Measurements from ENCODE around the gene TIMP2. TPM values are rescaled to one million over a fixed set of nuclear protein-coding genes. Genes with fewer than 3 reads are reported as not detected.

The TIMP2 gene
- total and polyA plus RNA-seq, 2 of the 13 experiments (the other 11 are each of a cell fraction or from before 2014, with no cell fraction given): 3.8 to 8.5 TPM

DNA sequence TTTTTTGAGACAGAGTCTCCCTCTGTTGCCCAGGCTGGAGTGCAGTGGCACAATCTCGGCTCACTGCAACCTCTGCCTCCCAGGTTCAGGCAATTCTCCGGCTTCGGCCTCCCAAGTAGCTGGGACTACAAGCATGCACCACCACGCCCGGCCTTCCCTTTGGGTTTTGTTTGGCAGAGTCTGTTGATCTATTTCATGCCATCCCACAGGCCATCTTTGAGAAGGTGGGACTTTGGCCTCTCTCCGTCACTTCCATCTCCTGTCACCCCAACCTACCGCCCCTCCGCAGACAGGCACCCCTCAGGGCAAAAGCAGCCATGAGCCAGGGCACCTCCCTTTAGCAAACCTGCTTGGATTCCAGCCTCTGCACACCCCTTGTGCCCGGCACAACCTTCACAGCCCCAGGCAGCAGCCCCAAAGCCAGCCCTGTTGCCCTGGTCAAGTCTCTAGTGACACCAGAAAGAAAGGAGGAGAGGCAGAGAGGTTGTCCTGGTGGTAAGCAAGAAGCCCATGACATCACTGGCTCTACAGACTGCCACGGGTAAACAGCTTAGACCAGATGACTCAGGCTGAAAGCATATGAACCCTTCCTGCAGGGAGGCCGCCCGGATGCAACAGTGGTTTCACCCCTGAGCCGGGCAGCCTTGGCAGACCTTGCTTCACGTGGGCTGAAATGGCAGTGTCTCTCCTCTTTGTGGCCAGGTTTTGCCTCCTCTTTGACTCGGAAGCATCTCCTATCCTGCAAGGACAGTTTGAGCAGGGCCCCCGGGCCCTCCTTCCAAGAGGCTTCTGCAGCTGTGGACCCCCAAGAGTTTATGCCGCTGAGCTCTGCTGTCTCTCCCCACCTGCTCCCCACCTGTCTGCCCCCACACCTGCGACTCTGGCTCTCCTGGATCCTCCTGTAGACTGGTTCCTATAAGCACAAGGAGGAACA is 8.1 kb upstream of the TIMP2 start (continued):
- TF ChIP-seq, protein P1, sequence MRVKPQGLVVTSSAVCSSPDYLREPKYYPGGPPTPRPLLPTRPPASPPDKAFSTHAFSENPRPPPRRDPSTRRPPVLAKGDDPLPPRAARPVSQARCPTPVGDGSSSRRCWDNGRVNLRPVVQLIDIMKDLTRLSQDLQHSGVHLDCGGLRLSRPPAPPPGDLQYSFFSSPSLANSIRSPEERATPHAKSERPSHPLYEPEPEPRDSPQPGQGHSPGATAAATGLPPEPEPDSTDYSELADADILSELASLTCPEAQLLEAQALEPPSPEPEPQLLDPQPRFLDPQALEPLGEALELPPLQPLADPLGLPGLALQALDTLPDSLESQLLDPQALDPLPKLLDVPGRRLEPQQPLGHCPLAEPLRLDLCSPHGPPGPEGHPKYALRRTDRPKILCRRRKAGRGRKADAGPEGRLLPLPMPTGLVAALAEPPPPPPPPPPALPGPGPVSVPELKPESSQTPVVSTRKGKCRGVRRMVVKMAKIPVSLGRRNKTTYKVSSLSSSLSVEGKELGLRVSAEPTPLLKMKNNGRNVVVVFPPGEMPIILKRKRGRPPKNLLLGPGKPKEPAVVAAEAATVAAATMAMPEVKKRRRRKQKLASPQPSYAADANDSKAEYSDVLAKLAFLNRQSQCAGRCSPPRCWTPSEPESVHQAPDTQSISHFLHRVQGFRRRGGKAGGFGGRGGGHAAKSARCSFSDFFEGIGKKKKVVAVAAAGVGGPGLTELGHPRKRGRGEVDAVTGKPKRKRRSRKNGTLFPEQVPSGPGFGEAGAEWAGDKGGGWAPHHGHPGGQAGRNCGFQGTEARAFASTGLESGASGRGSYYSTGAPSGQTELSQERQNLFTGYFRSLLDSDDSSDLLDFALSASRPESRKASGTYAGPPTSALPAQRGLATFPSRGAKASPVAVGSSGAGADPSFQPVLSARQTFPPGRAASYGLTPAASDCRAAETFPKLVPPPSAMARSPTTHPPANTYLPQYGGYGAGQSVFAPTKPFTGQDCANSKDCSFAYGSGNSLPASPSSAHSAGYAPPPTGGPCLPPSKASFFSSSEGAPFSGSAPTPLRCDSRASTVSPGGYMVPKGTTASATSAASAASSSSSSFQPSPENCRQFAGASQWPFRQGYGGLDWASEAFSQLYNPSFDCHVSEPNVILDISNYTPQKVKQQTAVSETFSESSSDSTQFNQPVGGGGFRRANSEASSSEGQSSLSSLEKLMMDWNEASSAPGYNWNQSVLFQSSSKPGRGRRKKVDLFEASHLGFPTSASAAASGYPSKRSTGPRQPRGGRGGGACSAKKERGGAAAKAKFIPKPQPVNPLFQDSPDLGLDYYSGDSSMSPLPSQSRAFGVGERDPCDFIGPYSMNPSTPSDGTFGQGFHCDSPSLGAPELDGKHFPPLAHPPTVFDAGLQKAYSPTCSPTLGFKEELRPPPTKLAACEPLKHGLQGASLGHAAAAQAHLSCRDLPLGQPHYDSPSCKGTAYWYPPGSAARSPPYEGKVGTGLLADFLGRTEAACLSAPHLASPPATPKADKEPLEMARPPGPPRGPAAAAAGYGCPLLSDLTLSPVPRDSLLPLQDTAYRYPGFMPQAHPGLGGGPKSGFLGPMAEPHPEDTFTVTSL (CRISPR knock-in tag; IDR thresholded peaks at IDR 0.05; ENCODE audit: borderline replicate concordance): peak; percentile 59; the same call in 1 of the 2 replicates
- 0 out of 2 replicates have a peak, but pooled peaks have one; percentile 14 for TF ChIP-seq ZNF644 (CRISPR knock-in tag; IDR thresholded peaks at IDR 0.05; ENCODE audit: low read depth)
- no peak for TF ChIP-seq ZNF564 (CRISPR knock-in tag; IDR thresholded peaks at IDR 0.05)
- TF ChIP-seq THYN1 (CRISPR knock-in tag; IDR thresholded peaks at IDR 0.05; ENCODE audit: borderline replicate concordance, low read depth): no peak
- TF ChIP-seq ZNF891 (CRISPR knock-in tag; IDR thresholded peaks at IDR 0.05): peak; percentile 59; the same call in 1 of the 2 replicates
- TF ChIP-seq MTF2 (CRISPR knock-in tag; IDR thresholded peaks at IDR 0.05; ENCODE audit: borderline replicate concordance): no peak
- TF ChIP-seq, protein P2, sequence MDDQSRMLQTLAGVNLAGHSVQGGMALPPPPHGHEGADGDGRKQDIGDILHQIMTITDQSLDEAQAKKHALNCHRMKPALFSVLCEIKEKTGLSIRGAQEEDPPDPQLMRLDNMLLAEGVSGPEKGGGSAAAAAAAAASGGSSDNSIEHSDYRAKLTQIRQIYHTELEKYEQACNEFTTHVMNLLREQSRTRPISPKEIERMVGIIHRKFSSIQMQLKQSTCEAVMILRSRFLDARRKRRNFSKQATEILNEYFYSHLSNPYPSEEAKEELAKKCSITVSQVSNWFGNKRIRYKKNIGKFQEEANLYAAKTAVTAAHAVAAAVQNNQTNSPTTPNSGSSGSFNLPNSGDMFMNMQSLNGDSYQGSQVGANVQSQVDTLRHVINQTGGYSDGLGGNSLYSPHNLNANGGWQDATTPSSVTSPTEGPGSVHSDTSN (CRISPR knock-in tag; IDR thresholded peaks at IDR 0.05; ENCODE audit: borderline replicate concordance): no peak
- peak; percentile 1 for TF ChIP-seq HNRNPLL (IDR thresholded peaks at IDR 0.05; ENCODE audit: low read depth, low read length, poor library complexity, severe bottlenecking)
- TF ChIP-seq RXRA (CRISPR knock-in tag; IDR thresholded peaks at IDR 0.05): peak; percentile 75; the same call in 1 of the 2 replicates
- TF ChIP-seq RAD21 (CRISPR knock-in tag; IDR thresholded peaks at IDR 0.05): no peak
- peak; percentile 68; the same call in 1 of the 2 replicates for TF ChIP-seq GLI4 (CRISPR knock-in tag; IDR thresholded peaks at IDR 0.05; ENCODE audit: borderline replicate concordance)
- TF ChIP-seq, protein P3, sequence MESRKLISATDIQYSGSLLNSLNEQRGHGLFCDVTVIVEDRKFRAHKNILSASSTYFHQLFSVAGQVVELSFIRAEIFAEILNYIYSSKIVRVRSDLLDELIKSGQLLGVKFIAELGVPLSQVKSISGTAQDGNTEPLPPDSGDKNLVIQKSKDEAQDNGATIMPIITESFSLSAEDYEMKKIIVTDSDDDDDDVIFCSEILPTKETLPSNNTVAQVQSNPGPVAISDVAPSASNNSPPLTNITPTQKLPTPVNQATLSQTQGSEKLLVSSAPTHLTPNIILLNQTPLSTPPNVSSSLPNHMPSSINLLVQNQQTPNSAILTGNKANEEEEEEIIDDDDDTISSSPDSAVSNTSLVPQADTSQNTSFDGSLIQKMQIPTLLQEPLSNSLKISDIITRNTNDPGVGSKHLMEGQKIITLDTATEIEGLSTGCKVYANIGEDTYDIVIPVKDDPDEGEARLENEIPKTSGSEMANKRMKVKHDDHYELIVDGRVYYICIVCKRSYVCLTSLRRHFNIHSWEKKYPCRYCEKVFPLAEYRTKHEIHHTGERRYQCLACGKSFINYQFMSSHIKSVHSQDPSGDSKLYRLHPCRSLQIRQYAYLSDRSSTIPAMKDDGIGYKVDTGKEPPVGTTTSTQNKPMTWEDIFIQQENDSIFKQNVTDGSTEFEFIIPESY (CRISPR knock-in tag; IDR thresholded peaks at IDR 0.05): 0 out of 2 replicates have a peak, but pooled peaks have one; percentile 18
- TF ChIP-seq NFIC (IDR thresholded peaks at IDR 0.05; ENCODE audit: low read length): no peak
- peak; percentile 77 for TF ChIP-seq FOXK2 (IDR thresholded peaks at IDR 0.05)
- TF ChIP-seq ZNF292 (CRISPR knock-in tag; IDR thresholded peaks at IDR 0.05; ENCODE audit: borderline replicate concordance, low read depth): no peak; the same call in 1 of the 2 replicates
- TF ChIP-seq MYC (CRISPR knock-in tag; IDR thresholded peaks at IDR 0.05; ENCODE audit: borderline replicate concordance): peak; percentile 34; the same call in 1 of the 2 replicates
- TF ChIP-seq, protein P4, sequence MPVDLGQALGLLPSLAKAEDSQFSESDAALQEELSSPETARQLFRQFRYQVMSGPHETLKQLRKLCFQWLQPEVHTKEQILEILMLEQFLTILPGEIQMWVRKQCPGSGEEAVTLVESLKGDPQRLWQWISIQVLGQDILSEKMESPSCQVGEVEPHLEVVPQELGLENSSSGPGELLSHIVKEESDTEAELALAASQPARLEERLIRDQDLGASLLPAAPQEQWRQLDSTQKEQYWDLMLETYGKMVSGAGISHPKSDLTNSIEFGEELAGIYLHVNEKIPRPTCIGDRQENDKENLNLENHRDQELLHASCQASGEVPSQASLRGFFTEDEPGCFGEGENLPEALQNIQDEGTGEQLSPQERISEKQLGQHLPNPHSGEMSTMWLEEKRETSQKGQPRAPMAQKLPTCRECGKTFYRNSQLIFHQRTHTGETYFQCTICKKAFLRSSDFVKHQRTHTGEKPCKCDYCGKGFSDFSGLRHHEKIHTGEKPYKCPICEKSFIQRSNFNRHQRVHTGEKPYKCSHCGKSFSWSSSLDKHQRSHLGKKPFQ (CRISPR knock-in tag; IDR thresholded peaks at IDR 0.05; ENCODE audit: insufficient replicate concordance): peak; percentile 33
